Kidney epithelial cell (primary cell): ENCODE results near the gene ESYT1. TPM values are rescaled to one million over a fixed set of nuclear protein-coding genes. Genes with fewer than 3 reads are reported as not detected.
"Not testable (repeated sequence)": the region's sequence is repeated elsewhere in the genome, so short reads cannot be mapped to it uniquely, and the experiment has no call there.

Experiments
- DNase-seq: peaks from one replicate; pipeline ENCODE4 v3.0.0-alpha.2; 2010; ENCODE audit warnings: low read depth
- H3K27me3 ChIP-seq: 2 replicates; pipeline ENCODE4 v1.6.0; 2011; ENCODE audit warnings: low read length; ENCODE audit not compliant: control insufficient read depth, insufficient read depth
- H3K36me3 ChIP-seq: 2 replicates; pipeline ENCODE4 v1.5.1; 2011; ENCODE audit warnings: low read length; ENCODE audit not compliant: control insufficient read depth, insufficient read depth
- H3K4me3 ChIP-seq: 2 replicates; pipeline ENCODE4 v1.5.1; 2011; ENCODE audit warnings: low read depth, mild to moderate bottlenecking, control low read depth, low read length
- total RNA-seq: library from RNA; depleted of rRNA; stranded (reverse); fragments of >200 nt; gene quantifications from 2 replicates; pipeline ENCODE4 v1.2.3, GENCODE V29; 2015
- TF ChIP-seq, protein P1 (sequence below): IDR thresholded peaks from 2 replicates; pipeline ENCODE4 v1.5.1; 2011; ENCODE audit warnings: mild to moderate bottlenecking, moderate library complexity, low read length, control low read depth, inconsistent platforms; ENCODE audit not compliant: insufficient read depth, poor library complexity, severe bottlenecking

Gene ESYT1
- total RNA-seq, 1 donor from 2014 or later, result 213 TPM

DNA sequence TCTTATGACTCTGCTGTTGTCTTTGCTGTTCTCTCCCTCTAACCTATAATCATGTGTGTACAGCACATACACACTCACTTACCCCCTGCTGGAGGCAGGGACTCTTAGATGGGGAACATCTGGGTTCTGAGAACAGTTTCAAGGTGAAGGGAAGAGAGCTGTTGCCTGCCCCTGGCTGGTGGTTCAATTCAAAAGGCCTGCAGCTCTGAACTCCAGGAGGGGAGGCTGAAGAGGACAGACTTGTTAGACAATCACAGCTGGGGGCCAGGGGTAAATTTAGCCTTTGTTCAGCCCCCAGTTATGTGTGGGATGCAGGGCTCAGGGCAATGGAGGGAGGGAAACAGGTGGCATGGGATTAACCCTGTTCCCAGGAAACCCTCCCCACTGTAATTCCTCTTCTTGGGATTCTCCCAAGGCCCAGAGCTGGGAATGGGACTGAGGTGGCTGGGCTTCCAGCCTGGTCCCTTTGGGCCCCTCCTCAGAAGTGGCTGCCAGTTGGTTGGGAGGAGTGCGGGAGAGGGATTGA is 26.2 kb downstream of the ESYT1 start:
- no peaks in the 10 kb centered on the region for H3K27me3 ChIP-seq
- no peak for DNase-seq
- TF ChIP-seq, protein P1, sequence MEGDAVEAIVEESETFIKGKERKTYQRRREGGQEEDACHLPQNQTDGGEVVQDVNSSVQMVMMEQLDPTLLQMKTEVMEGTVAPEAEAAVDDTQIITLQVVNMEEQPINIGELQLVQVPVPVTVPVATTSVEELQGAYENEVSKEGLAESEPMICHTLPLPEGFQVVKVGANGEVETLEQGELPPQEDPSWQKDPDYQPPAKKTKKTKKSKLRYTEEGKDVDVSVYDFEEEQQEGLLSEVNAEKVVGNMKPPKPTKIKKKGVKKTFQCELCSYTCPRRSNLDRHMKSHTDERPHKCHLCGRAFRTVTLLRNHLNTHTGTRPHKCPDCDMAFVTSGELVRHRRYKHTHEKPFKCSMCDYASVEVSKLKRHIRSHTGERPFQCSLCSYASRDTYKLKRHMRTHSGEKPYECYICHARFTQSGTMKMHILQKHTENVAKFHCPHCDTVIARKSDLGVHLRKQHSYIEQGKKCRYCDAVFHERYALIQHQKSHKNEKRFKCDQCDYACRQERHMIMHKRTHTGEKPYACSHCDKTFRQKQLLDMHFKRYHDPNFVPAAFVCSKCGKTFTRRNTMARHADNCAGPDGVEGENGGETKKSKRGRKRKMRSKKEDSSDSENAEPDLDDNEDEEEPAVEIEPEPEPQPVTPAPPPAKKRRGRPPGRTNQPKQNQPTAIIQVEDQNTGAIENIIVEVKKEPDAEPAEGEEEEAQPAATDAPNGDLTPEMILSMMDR, result no peak
- H3K36me3 ChIP-seq, result peaks cover 2% of the 10 kb centered on the region
- no peak overlapping the region for H3K4me3 ChIP-seq

DNA sequence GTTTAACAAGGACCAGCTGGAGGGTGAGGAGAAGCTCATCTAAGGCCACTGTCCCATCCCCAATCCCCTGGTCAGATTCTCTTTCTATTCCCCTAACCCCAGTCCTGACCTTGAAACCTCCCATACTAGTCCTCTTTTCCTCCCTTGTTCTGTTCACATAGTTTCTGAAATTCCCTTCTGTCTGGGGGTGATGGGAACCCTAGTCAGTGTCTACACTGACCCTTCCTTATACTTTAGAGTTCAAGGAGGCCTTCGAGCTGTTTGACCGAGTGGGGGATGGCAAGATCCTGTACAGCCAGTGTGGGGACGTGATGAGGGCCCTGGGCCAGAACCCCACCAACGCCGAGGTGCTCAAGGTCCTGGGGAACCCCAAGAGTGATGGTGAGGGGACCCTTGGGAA is 26.8 kb downstream of the ESYT1 start:
- TF ChIP-seq, protein P1, result no peak
- no peaks in the 10 kb centered on the region for H3K27me3 ChIP-seq
- no peak for DNase-seq
- no peak overlapping the region for H3K4me3 ChIP-seq
- peaks cover 2% of the 10 kb centered on the region for H3K36me3 ChIP-seq

DNA sequence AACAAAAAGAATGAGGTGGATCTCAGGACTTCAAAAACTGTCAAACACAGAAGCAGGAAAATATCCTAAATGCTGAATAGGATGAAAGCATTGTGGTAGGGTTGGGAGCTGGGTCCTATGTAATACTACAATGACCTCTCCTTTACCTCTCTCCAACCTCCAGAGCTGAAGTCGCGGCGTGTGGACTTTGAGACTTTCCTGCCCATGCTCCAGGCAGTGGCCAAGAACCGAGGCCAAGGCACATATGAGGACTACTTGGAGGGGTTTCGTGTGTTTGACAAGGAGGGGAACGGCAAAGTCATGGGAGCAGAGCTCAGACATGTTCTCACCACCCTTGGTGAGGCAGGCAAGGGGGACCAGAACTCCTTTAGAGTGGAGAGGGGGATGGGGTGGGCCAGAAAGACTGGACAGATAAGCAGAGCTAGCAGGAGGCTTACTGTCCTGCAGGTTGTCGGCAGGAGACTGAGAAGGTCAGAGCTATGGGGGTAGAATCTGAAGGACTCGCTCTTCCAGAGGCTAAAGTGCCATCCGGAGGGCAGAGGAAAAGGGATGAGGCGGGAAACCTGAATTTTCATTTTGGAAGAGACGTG is 27.3 kb downstream of the ESYT1 start:
- DNase-seq, result no peak
- TF ChIP-seq, protein P1, result no peak
- Histone ChIP-seq H3K4me3 (no peak overlapping the region), H3K36me3 (peaks cover 4% of the 10 kb centered on the region), H3K27me3 (no peaks in the 10 kb centered on the region)

DNA sequence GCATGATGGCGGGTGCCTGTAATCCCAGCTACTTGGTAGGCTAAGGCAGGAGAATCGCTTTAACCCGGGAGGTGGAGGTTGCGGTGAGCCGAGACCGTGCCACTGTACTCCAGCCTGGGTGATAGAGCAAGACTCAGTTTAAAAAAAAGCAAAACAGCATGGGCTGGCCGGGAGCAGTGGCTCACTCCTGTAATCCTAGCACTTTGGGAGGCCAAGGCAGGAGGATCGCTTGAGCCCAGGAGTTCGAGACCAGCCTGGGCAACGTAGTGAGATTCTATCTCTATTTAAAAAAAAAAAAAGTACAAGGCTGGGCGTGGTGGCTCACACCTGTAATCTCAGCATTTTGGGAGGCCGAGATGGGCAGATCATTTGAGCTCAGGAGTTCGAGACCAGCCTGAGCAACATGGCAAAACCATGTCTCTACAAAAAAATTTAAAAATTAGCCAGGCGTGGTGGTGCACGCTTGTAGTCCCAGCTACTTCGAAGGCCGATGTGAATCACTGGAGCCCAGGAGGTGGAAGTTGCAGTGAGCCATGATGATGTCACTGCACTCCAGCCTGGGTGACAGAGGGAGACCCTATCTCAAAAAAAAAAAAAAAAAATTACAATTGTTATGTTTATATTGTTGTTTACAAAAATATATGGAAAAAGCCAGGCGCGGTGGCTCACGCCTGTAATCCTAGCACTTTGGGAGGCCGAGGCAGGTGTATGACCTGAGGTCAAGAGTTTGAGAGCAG is 28.6 kb downstream of the ESYT1 start:
- not testable (repeated sequence) for H3K27me3 ChIP-seq, H3K36me3 ChIP-seq, DNase-seq
- peak overlapping the region; percentile 32 for H3K4me3 ChIP-seq

DNA sequence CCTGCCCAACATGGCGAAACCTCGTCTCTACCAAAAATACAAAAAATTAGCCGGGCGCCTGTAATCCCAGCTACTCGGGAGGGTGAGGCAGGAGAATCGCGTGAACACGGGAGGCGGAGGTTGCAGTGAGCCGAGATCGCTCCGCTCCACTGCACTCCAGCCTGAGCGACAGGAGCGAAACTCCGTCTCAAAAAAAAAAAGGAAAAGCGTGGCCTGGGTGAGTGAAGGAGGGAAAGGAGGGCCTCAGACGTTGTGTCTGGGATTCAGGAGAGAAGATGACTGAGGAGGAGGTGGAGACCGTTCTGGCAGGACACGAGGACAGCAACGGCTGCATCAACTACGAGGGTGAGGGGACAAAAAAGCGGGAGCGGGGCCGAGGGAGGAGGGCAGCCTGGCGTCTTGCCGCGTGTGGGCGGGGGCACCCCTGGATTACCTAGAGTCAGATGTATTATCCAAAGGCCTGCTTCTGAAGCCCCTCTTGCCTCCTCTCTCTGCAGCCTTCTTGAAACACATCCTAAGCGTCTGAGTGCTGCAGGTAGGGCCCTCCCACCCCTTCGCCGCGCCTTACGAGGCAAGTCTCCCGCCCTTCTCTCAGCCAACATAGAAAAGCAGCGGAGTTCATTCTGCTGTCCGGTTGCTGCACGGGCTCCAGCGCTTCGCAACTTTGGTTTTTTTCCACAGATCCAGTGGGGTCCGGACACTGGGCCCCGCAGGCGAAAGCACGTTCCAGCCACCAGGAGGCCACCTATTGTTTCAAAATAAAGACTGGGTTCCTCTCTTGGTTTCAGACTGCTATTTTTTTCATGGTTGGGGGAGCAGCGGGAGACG is 29.3 kb downstream of the ESYT1 start:
- H3K36me3 ChIP-seq, result peaks cover 8% of the 10 kb centered on the region
- H3K4me3 ChIP-seq, result peak overlapping the region; percentile 32
- TF ChIP-seq, protein P1, result peak; percentile 70
- DNase-seq, result peak; percentile 48
- H3K27me3 ChIP-seq, result no peaks in the 10 kb centered on the region
